Subcutaneous adipose tissue (tissue), 4 donors: ENCODE measurements around the gene SORCS3. TPM values are rescaled to one million over a fixed set of nuclear protein-coding genes. Genes with fewer than 3 reads are reported as not detected.

ENCODE experiments used
- CTCF ChIP-seq: fragments of 450-650 bp; IDR thresholded peaks from one replicate; pipeline ENCODE4 v1.5.1; 2016; ENCODE audit warnings: low read depth, mild to moderate bottlenecking, control low read depth, antibody characterized with exemption, moderate library complexity
- total RNA-seq, 4 donors: library from RNA; depleted of rRNA; stranded (reverse); fragments of >200 nt; gene quantifications; one replicate each; pipeline ENCODE4 v1.1.0, GENCODE V29; 2016

SORCS3 gene
- total RNA-seq, 4 donors from 2014 or later = not detected

DNA sequence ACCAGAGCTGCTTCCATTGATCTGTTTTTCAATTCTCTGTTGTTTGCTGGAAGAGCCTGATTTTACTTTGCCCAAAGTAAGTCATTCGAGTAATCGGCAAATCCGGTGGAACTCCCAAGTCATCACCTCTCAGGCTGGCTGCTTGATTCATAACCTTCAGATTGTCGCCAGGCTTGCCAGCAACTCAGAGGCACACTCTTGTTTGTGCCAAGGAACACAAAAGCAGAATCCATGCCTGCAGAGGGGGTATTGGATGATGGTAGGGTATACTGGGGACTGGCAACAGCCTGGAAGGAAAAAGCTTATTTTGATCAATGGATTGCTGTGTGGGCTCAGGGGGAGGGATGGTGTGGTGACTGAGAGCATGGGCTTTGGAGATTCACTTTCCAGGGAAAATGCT is 542.4 kb downstream of the SORCS3 start:
- TF ChIP-seq CTCF = no peak

- no peak for TF ChIP-seq CTCF
Observed at GRCh38 chr10:105185161-105185560, 544.1 kb downstream of the SORCS3 start.

- no peak for TF ChIP-seq CTCF
Observed at GRCh38 chr10:105187243-105187642, 546.2 kb downstream of the SORCS3 start.

DNA sequence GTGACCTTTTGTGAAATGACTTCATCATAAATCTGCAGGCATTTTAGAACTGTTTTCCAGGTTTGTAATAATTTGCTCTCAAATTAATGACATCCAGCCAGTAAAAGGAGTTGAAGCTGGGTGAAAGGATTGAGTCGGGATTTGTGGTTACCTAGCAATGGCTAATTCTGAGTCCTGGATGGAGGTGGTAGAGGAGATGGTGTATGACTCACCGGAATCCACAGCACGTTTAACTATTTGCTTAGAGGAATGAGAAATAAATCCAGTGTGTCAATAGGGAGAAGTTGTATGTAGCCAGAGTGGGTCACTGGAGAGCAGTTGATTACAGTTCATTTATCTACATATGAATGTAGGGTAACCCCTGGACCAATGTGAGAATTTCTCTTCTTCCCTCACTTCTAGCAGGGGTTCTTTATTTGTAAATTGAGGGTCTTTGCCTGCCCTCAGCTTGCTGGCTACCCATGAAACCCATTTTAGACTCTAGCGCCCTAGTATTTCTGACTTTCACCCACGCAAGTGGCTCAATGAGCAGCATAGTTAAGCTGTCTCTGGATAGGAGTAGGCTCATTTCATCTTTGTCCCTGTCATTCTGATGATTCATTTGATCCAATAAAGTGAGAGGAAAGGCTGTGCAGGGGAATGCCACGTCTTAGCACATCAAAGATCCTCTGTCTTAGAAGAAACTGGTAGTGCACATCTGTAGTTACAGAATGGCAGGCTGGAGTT is 547.8 kb downstream of the SORCS3 start:
- no peak for TF ChIP-seq CTCF

DNA sequence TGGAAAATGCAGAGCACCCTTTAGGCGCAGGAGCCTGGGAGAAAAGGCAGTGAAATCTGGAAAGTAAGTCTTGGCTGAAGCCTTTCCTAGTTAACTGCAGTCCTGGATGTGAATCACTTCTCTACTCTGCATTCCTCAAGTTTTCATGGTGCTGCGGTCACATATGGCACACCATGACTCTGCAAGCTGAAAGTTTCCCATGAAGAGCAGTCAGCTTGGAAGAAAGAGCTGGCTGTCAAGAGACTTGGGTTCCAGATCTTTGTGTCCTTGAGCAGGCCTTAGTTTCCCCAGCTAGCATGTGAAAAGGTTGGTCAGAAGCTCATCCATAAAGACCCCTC is 548.3 kb downstream of the SORCS3 start:
- TF ChIP-seq CTCF = no peak

- TF ChIP-seq CTCF = no peak
Observed at GRCh38 chr10:105192146-105192545, 551.1 kb downstream of the SORCS3 start.

GRCh38 chr10:105192861-105193260 is 551.8 kb downstream of the SORCS3 start:
- no peak for TF ChIP-seq CTCF
